GM12873 (cell line): ENCODE data around the gene COA3.

Experiments used
- CTCF ChIP-seq: IDR thresholded peaks from 2 replicates; pipeline ENCODE4 v1.5.1; 2012; ENCODE audit warnings: low read depth, mild to moderate bottlenecking, moderate library complexity, low read length, control low read depth; ENCODE audit not compliant: insufficient read depth; ENCODE audit errors: missing control alignments

The COA3 gene

GRCh38 chr17:42797067-42798007 is 1.2 kb downstream of the COA3 start:
- no peak for TF ChIP-seq CTCF

- no peak for TF ChIP-seq CTCF
Measured at GRCh38 chr17:42796066-42796758, 2.3 kb downstream of the COA3 start.

- TF ChIP-seq CTCF: no peak
Measured at GRCh38 chr17:42795465-42795864, 3.0 kb downstream of the COA3 start.

- no peak for TF ChIP-seq CTCF
Measured at GRCh38 chr17:42795061-42795460, 3.4 kb downstream of the COA3 start.

GRCh38 chr17:42792545-42792944 is 6.0 kb downstream of the COA3 start:
- TF ChIP-seq CTCF: no peak

- TF ChIP-seq CTCF: no peak
Measured at GRCh38 chr17:42791948-42792347, 6.6 kb downstream of the COA3 start.

- no peak for TF ChIP-seq CTCF
Measured at GRCh38 chr17:42787266-42787665, 11.2 kb downstream of the COA3 start.
